B cell (primary cell): Measurements from ENCODE around the gene VSTM2L.

Source experiments
- CTCF ChIP-seq: fragments of 200-600 bp; IDR thresholded peaks from one replicate; pipeline ENCODE4 v1.8.0; 2022; ENCODE audit warnings: antibody characterized with exemption, mild to moderate bottlenecking
- EZH2 ChIP-seq: IDR thresholded peaks from 2 replicates; pipeline ENCODE4 v1.6.1; 2012; ENCODE audit warnings: borderline replicate concordance, low read depth, mild to moderate bottlenecking, moderate library complexity, low read length; ENCODE audit not compliant: insufficient read depth, poor library complexity, severe bottlenecking

DNA sequence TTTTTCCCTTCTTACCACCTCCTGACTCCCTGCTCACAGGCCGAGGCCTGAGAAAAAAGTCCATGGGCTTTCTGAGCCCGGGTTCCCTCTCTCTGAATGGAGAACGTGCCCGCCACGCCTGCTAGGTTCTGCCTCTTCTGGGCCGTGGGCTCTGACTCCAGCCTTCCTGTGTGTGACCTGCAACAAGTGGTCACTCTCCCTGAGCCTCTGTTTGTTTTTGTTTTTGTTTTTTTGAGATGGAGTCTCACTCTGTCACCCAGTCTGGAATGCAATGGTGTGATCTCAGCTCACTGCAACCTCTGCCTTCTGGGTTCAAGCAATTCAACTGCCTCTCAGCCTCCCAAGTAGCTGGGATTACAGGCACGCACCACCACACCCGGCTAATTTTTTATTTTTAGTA lies 17.9 kb upstream of the VSTM2L start:
- TF ChIP-seq CTCF, result no peak
- no peak for TF ChIP-seq EZH2
